Activated gamma-delta T cell treated with anti-CD3 and anti-CD28 coated beads, Interleukin-2, amount 50 U/mL, for 16 hours (primary cell): ENCODE results near the gene APOF.
"Not testable (repeated sequence)": the region's sequence is repeated elsewhere in the genome, so short reads cannot be mapped to it uniquely, and the experiment has no call there.

Experiments used
- DNase-seq: peaks from one replicate; pipeline ENCODE4 v3.0.0-alpha.2; 2020; ENCODE audit warnings: low read depth

APOF gene

DNA sequence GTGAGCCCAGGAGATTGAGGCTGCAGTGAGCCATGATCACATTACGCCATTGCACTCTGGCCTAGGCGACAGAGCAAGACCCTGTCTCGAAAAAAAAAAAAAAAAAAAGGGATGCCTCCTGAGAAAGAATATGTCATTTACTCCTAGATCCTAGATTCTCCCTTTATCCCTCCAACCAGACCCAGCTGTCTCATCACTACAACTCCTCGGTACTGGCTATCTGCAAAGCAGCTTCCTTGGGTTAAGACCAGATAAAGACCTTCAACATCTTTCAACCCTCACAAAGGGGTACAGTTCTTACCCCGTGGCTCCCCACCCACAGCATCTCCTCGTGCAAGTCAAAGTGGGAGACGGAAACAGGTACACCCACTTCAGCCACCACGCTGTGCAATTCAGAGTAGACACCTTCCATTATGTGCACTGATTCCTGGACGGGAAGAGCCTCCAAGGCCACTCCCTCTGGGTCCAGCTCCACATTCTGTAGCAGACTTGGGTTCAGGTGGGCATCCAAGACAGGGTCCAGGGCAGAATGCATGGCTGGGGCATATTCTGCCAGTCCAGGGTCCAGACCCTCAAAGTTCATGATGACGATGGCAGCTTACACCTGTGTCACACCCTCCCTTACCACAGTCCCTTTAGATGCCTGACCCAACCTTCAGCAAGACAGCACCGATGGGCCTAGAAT lies 30.0 kb downstream of the APOF start:
- no peak for DNase-seq

DNA sequence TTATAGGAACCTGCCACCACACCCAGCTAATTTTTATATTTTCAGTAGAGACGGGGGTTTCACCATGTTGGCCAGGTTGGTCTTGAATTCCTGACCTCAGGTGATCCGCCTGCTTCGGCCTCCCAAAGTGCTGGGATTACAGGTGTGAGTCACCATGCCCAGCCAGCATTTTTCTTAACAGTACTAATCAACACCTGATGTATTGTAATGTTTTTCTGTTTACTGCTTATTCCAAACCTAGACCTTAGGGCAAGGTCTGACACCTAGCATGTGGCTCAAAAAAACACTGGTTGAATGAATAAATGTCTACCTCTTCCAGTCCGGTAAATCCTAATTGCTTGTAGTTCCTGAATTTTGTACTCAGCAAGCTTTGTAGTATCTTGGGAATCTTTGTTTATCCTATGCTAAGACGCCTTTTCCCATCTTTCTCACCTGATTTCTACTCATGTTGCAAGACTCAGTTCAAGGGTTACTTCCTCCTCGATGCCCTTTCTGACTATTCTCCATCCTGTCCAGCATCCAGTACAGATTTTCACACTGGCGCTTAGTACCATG lies 31.6 kb downstream of the APOF start:
- DNase-seq = no peak

DNA sequence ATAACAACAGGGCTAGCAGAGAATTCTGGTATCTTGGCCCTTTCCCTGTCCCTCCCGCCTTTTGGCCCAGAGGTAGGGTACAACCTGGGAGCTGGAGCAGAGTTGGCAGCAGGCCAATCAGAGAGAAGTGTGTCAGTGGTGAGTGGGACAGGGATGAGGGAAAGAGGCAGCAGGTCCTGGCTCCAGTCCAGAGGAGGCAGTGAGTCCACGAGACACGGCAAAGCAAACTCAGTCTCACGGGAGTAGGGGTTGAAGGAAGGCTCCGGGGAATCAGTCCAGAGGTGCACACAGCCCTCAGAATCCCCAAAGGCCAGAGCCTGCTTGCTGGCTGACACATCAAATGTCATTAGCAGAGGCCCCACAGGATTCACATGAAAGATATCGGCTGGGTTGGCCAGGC lies 36.1 kb downstream of the APOF start:
- DNase-seq = no peak

DNA sequence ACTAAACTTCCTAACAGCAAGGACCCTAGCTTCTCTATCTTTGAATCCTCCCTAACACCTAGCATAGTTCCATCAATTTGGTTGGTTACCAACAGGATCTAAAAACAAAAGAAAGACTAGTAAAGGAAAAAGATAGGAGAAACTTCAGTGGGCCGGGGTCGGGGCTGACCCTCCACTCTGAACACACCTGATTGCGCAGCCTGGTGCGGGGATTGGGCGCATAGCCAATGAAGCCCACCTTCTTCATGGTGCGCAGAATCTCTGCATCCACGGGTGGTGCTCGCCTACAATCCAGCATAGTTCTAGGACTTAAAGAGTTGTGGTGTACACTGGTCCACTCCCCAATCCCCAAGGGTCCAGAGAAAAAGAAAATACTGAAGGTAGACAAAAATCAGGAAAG lies 36.5 kb downstream of the APOF start:
- no peak for DNase-seq

DNA sequence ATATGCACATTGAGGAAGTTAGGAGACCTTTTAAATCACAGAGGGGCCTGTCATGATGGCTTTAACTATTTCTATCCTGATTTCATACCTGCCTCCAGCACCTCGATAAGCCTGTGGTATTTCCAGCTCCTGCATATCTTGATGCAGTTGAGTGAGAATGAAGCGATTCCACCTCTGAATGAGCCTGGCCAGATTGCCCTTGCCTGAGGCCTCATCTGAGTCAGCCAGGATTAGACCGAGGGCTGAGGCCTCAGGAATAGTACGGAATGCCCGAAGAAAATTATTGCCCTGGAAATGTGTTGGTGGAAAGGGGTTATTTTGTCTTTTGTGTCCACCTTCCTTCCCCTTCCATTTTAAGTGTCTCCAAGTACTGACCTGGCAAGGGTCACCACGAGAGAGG lies 38.5 kb downstream of the APOF start:
- no peak for DNase-seq

DNA sequence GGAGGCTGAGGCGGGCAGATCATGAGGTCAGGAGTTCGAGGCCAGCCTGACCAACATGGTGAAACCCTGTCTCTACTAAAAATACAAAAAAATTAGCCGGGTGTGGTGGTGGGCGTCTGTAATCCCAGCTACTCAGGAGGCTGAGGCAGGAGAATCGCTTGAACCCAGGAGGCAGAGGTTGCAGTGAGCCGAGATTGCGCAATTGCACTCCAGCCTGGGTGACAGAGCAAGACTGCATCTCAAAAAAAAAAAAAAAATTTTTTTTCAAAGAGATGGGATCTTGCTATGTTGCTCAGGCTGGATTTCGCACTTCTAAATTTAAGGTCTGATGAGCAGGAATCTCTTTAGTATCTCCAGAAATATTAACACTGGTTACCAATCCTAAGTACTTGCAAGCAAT lies 41.0 kb downstream of the APOF start:
- not testable (repeated sequence) for DNase-seq

DNA sequence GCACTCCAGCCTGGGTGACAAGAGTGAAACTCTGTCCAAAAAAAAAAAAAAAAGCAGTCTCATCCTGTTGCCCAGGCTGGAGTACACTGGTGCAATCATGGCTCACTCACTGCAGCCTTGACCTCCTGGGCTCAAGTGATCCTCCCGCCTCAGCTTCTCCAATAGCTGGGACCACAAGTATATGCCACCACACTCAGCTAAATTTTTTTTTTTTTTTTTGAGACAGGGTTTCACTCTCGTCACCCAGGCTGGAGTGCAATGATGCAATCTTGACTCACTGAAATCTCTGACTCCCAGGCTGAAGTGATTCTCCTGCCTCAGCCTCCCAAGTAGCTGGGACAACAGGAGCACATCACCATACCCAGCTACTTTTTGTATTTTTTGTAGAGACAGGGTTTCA lies 41.6 kb downstream of the APOF start:
- DNase-seq = no peak

DNA sequence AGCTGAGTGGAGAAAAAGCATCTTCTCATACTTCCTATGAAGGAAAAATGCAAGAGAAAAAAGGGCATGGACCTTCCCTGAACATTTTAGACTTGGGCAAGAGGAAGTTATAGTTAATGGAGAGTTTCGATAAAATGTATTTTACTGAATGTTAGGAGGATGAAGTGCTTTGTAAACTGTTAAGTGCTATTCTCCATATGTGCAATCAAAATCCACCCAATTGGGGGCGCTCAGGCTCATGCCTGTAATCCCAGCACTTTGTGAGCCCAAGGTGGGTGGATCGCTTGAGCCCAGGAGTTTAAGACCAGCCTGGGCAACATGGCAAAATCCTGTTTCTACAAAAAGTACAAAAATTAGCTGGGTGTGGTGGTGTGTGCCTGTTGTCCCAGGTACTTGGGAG lies 45.0 kb downstream of the APOF start:
- no peak for DNase-seq

DNA sequence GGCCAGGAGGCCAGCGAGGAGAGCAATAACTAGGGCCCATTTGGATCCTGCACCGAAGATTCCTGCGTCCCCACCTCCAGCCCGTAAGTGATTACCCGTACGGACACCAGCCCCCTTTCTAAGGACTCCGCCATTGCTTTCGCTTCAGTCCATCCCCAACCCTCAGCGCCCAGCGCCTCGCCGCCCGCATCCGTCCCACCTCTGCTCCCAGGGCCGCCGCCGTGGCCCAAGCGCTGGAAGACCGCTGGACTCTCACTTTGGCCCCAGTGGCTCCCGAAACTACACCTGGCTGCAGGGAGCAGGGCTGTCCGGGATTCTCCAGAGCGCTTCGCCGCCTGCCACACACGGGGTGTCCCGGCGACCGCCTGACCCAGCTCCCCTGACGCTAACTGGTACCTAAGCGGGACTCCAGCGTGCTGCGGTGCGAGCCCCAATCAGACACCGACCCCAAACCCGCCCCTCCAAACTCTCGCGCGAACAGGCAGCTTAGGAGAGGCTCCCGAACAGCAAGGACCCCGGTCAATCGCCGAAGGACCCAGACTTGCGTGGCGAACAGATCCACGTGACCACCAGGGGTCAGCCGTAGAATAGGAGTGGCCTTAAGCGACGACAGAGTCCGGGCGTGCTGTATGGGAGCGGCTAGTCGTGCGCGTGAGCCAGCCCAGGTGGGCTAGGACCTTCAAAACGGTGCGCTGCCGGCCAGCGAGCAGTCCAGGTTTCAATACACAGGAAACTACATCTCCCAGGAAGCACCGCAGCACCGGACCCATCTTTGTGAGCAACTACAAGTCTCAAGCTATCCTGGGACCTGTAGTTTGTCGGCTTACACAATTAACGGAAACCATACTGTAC lies 46.8 kb downstream of the APOF start, which contains the start of gene CNPY2:
CNPY2 (minus strand) TSS at position 367 of the 852 bp plus-strand sequence. CDS start 771 bp downstream, outside the sequence.
- DNase-seq = peak; percentile 93

DNA sequence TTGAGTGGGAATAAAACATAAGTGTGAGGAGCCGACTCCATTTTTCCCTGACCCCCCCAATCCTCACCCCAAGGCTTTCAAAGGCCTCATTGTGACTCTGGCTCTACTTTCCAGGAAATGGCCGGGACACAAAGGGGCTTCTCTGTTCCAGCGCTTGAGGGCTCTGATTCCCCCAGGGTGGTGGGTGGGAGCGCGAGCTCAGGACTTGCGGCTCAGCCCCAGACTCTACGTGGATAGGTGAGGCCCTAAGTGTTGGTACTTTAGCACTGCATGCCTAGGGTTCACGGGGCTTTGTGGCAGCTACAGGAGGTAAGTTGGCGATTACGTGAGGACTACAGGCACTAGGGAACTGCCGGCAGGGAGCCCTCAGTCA lies 47.4 kb downstream of the APOF start:
- DNase-seq = no peak

DNA sequence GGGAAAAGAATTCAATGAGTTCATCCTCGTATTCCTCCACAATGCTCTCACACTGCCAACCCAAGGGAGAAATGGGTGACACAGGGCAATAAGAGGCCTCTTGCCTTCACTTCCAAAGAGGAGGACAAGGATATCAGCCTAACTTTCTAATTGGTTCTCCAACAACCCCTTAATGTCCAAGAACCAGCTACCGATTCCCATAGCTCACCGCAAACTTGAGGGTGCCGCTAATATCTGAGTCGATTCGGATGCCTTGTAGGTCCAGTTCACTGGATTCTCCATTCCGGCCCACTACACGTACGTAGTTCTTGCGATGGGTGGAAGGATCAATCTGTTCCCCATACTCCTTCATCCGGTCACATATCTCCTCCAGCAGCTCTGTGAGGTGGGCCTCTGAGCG lies 51.7 kb downstream of the APOF start:
- DNase-seq = no peak
